ENCODE results near the gene ARHGAP23.

- TF ChIP-seq, protein P1, sequence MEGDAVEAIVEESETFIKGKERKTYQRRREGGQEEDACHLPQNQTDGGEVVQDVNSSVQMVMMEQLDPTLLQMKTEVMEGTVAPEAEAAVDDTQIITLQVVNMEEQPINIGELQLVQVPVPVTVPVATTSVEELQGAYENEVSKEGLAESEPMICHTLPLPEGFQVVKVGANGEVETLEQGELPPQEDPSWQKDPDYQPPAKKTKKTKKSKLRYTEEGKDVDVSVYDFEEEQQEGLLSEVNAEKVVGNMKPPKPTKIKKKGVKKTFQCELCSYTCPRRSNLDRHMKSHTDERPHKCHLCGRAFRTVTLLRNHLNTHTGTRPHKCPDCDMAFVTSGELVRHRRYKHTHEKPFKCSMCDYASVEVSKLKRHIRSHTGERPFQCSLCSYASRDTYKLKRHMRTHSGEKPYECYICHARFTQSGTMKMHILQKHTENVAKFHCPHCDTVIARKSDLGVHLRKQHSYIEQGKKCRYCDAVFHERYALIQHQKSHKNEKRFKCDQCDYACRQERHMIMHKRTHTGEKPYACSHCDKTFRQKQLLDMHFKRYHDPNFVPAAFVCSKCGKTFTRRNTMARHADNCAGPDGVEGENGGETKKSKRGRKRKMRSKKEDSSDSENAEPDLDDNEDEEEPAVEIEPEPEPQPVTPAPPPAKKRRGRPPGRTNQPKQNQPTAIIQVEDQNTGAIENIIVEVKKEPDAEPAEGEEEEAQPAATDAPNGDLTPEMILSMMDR (IDR thresholded peaks at IDR 0.05), result no peak
- no peak for TF ChIP-seq POLR2A (IDR thresholded peaks at IDR 0.05)
- no peak for TF ChIP-seq POLR2AphosphoS5 (IDR thresholded peaks at IDR 0.05)
These were observed 110.6 kb downstream of the ARHGAP23 start for GRCh38 chr17:38538906-38539305.

All from prostate gland (tissue), 2 donors.